ENCODE data around the gene CAST.

CAST gene

GRCh38 chr5:96717874-96718273, 55.7 kb downstream of the CAST start:
- DNase-seq: no peak
- Histone ChIP-seq H3K27me3 (ENCODE audit: insufficient read depth, low read depth, severe bottlenecking) (no peaks in the 10 kb centered on the region), H3K9me3 (ENCODE audit: severe bottlenecking) (no peaks in the 10 kb centered on the region), H3K27ac (no peak overlapping the region), H3K4me3 (ENCODE audit: low read depth, low read length) (no peak overlapping the region), H3K36me3 (no peaks in the 10 kb centered on the region; the same call in 1 of the 2 replicates)
- TF ChIP-seq CTCF (IDR thresholded peaks at IDR 0.05; ENCODE audit: low read depth, low read length): no peak

GRCh38 chr5:96718635-96719077, 56.5 kb downstream of the CAST start:
- H3K4me3 ChIP-seq (ENCODE audit: low read depth, low read length): no peak overlapping the region
- no peak overlapping the region for H3K27ac ChIP-seq
- no peak for TF ChIP-seq CTCF (IDR thresholded peaks at IDR 0.05; ENCODE audit: low read depth, low read length)
- H3K9me3 ChIP-seq (ENCODE audit: severe bottlenecking): no peaks in the 10 kb centered on the region
- H3K36me3 ChIP-seq: no peaks in the 10 kb centered on the region; the same call in 1 of the 2 replicates
- no peaks in the 10 kb centered on the region for H3K27me3 ChIP-seq (ENCODE audit: insufficient read depth, low read depth, severe bottlenecking)
- peak; percentile 26 for DNase-seq

GRCh38 chr5:96720408-96720807, 58.2 kb downstream of the CAST start:
- Histone ChIP-seq H3K27me3 (ENCODE audit: insufficient read depth, low read depth, severe bottlenecking) (no peaks in the 10 kb centered on the region), H3K4me3 (ENCODE audit: low read depth, low read length) (no peak overlapping the region), H3K9me3 (ENCODE audit: severe bottlenecking) (no peaks in the 10 kb centered on the region), H3K27ac (peak overlapping the region; percentile 69), H3K36me3 (peaks cover 5% of the 10 kb centered on the region)
- DNase-seq: no peak
- peak; percentile 26; the same call in 1 of the 2 replicates for TF ChIP-seq CTCF (IDR thresholded peaks at IDR 0.05; ENCODE audit: low read depth, low read length)

GRCh38 chr5:96721351-96721977, 59.3 kb downstream of the CAST start:
- Histone ChIP-seq H3K9me3 (ENCODE audit: severe bottlenecking) (no peaks in the 10 kb centered on the region), H3K27me3 (ENCODE audit: insufficient read depth, low read depth, severe bottlenecking) (no peaks in the 10 kb centered on the region), H3K4me3 (ENCODE audit: low read depth, low read length) (no peak overlapping the region), H3K27ac (peak overlapping the region; percentile 69), H3K36me3 (peaks cover 6% of the 10 kb centered on the region)
- TF ChIP-seq CTCF (IDR thresholded peaks at IDR 0.05; ENCODE audit: low read depth, low read length): no peak
- DNase-seq: peak; percentile 86

GRCh38 chr5:96725257-96725656, 63.1 kb downstream of the CAST start:
- DNase-seq: no peak
- Histone ChIP-seq H3K27me3 (ENCODE audit: insufficient read depth, low read depth, severe bottlenecking) (no peaks in the 10 kb centered on the region), H3K4me3 (ENCODE audit: low read depth, low read length) (no peak overlapping the region), H3K27ac (no peak overlapping the region), H3K9me3 (ENCODE audit: severe bottlenecking) (no peaks in the 10 kb centered on the region), H3K36me3 (peaks cover 6% of the 10 kb centered on the region)
- TF ChIP-seq CTCF (IDR thresholded peaks at IDR 0.05; ENCODE audit: low read depth, low read length): no peak

- Histone ChIP-seq H3K27me3 (ENCODE audit: insufficient read depth, low read depth, severe bottlenecking) (no peaks in the 10 kb centered on the region), H3K36me3 (peaks cover 6% of the 10 kb centered on the region), H3K27ac (no peak overlapping the region; the same call in 1 of the 2 replicates), H3K9me3 (ENCODE audit: severe bottlenecking) (no peaks in the 10 kb centered on the region), H3K4me3 (ENCODE audit: low read depth, low read length) (no peak overlapping the region)
- TF ChIP-seq CTCF (IDR thresholded peaks at IDR 0.05; ENCODE audit: low read depth, low read length): no peak
- no peak for DNase-seq
These were observed 64.6 kb downstream of the CAST start for GRCh38 chr5:96726802-96727201.

Data from WERI-Rb-1 (cell line).